GM12878 (cell line): ENCODE results near the gene HOXD10. TPM values are rescaled to one million over a fixed set of nuclear protein-coding genes. Genes with fewer than 3 reads are reported as not detected.

Experiments
- BHLHE40 ChIP-seq, 2 experiments: fragments of 450-650 bp in 1 of 2; IDR thresholded peaks; 2 replicates each; pipeline ENCODE4 v1.6.1; 2011 to 2017; ENCODE audit warnings: low read depth in 2 of 2, borderline replicate concordance in 1 of 2, improper control_type of control experiment in 1 of 2, low read length in 1 of 2, mild to moderate bottlenecking in 1 of 2
- CBFB ChIP-seq: IDR thresholded peaks from 2 replicates; pipeline ENCODE4 v1.6.1; 2016; ENCODE audit warnings: antibody characterized with exemption, low read depth
- ESRRA ChIP-seq: IDR thresholded peaks from 2 replicates; pipeline ENCODE4 v1.6.1; 2012; ENCODE audit warnings: mild to moderate bottlenecking, low read length, improper control_type of control experiment
- HDGF ChIP-seq: fragments of 450-650 bp; IDR thresholded peaks from 2 replicates; pipeline ENCODE4 v1.6.1; 2016; ENCODE audit warnings: antibody characterized with exemption
- MTA2 ChIP-seq: fragments of 450-650 bp; IDR thresholded peaks from 2 replicates; pipeline ENCODE4 v1.6.1; 2016; ENCODE audit warnings: low read depth, mild to moderate bottlenecking, moderate library complexity
- PAX8 ChIP-seq: fragments of 450-650 bp; IDR thresholded peaks from 2 replicates; pipeline ENCODE4 v1.6.1; 2017; ENCODE audit warnings: mild to moderate bottlenecking, moderate library complexity
- SMARCA5 ChIP-seq: fragments of 450-650 bp; IDR thresholded peaks from 2 replicates; pipeline ENCODE4 v1.6.1; 2017; ENCODE audit warnings: mild to moderate bottlenecking
- TCF3 ChIP-seq: IDR thresholded peaks from 2 replicates; pipeline ENCODE4 v1.6.1; 2012; ENCODE audit warnings: low read depth, mild to moderate bottlenecking, low read length, borderline replicate concordance; ENCODE audit not compliant: insufficient read depth
- TCF7 ChIP-seq: IDR thresholded peaks from 2 replicates; pipeline ENCODE4 v1.6.1; 2014; ENCODE audit warnings: antibody characterized with exemption, borderline replicate concordance
- ZBED1 ChIP-seq: IDR thresholded peaks from 2 replicates; pipeline ENCODE4 v1.6.1; 2016; ENCODE audit warnings: borderline replicate concordance
- ZBTB40 ChIP-seq: fragments of 450-650 bp; IDR thresholded peaks from 2 replicates; pipeline ENCODE4 v1.6.1; 2016; ENCODE audit warnings: mild to moderate bottlenecking, moderate library complexity, borderline replicate concordance
- ZNF592 ChIP-seq: fragments of 450-650 bp; IDR thresholded peaks from 2 replicates; pipeline ENCODE4 v1.6.1; 2017; ENCODE audit warnings: mild to moderate bottlenecking, moderate library complexity
- polyA plus RNA-seq, 11 experiments: library from polyadenylated mRNA; depleted of rRNA in 4 of 11; unstranded in 6 of 11; stranded (reverse) in 5 of 11; fragments of >200 nt; fragmentation: Nextera tagmentation in 4 of 11; fragmentation: Illumina TruSeq in 1 of 11; extraction: Ambion mirVana in 4 of 11; extraction: Trizol in 1 of 11; gene quantifications; 1 replicate in 1 of 11; 2 replicates in 10 of 11; pipeline versions ENCODE4 v1.2.1 to v1.2.3, GENCODE V29; 2011 to 2016; ENCODE audit warnings: inconsistent platforms in 2 of 11, missing spikeins in 2 of 11, low read depth in 1 of 11
- total RNA-seq, 4 experiments: library from RNA; depleted of rRNA in 3 of 4; stranded (reverse); fragments of >200 nt in 3 of 4; fragmentation: Illumina TruSeq in 1 of 4; extraction: Trizol in 1 of 4; gene quantifications; 2 replicates each; pipeline versions ENCODE4 v1.2.1 to v1.2.3, GENCODE V29; 2013 to 2021
- TF ChIP-seq, protein P1 (sequence below): IDR thresholded peaks from 2 replicates; pipeline ENCODE4 v1.6.1; 2011; ENCODE audit warnings: low read depth, mild to moderate bottlenecking, low read length, moderate library complexity, borderline replicate concordance; ENCODE audit errors: extremely low read depth
- TF ChIP-seq, protein P2 (sequence below): IDR thresholded peaks from 2 replicates; pipeline ENCODE4 v1.6.1; 2012; ENCODE audit warnings: improper control_type of control experiment, low read depth, low read length; ENCODE audit not compliant: insufficient replicate concordance

HOXD10 gene
- total and polyA plus RNA-seq, 10 of the 15 experiments (the other 5 are each of a cell fraction or from before 2014, with no cell fraction given) = not detected

DNA sequence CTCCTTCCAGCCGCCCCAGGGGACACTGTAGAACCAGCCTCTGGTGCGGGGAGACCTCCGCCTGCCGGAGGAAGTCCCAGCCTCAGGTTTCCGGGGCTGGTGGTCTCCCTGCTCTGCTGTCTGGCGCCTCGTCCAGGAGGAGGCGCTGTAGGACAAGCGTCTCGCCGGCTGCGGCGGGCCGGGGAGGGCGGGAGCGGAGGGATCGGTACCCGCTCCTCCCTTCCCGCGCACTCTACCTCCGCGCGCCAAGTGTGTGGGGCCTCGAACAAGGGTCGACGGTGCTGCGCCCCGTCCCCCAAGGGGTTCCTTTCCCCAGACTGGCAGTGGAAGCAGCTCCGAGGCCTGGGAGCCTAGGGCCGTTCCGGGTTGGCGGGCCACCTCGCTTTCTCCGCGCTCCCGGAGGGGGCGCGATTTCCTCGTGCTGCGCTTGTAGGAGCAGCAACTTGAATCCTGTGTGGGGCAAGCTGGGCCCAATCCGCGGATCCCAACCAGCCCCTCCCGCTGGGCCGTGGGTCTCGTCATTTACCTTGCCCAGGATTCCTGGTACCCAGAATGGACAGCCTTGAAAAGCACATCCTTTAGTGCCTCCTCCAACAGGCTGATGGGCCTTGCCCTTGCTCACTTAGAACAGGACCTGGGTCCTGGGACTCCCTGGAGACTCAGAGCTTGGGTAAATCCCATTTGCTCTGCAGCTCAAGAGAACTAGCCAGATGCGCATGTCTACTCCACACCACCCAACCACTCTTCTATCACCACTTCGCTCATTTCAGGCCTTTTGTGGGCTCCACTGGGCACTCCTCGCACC lies 24.1 kb downstream of the HOXD10 start (continued):
- TF ChIP-seq BHLHE40 (IDR thresholded peaks at IDR 0.05; ENCODE audit: borderline replicate concordance in 1 of 2, low read depth in 2 of 2, low read length in 1 of 2) (peak in 1 of 2 experiments; percentile 28; a peak in 1 of 4 replicates), CBFB (no peak), TCF7 (no peak), PAX8 (no peak), ZBTB40 (no peak), SMARCA5 (peak; percentile 89), TCF3 (no peak), HDGF (no peak), ESRRA (no peak), MTA2 (no peak), ZNF592 (peak; percentile 75), ZBED1 (no peak)
- TF ChIP-seq, protein P1, sequence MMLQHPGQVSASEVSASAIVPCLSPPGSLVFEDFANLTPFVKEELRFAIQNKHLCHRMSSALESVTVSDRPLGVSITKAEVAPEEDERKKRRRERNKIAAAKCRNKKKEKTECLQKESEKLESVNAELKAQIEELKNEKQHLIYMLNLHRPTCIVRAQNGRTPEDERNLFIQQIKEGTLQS = no peak
- TF ChIP-seq, protein P2, sequence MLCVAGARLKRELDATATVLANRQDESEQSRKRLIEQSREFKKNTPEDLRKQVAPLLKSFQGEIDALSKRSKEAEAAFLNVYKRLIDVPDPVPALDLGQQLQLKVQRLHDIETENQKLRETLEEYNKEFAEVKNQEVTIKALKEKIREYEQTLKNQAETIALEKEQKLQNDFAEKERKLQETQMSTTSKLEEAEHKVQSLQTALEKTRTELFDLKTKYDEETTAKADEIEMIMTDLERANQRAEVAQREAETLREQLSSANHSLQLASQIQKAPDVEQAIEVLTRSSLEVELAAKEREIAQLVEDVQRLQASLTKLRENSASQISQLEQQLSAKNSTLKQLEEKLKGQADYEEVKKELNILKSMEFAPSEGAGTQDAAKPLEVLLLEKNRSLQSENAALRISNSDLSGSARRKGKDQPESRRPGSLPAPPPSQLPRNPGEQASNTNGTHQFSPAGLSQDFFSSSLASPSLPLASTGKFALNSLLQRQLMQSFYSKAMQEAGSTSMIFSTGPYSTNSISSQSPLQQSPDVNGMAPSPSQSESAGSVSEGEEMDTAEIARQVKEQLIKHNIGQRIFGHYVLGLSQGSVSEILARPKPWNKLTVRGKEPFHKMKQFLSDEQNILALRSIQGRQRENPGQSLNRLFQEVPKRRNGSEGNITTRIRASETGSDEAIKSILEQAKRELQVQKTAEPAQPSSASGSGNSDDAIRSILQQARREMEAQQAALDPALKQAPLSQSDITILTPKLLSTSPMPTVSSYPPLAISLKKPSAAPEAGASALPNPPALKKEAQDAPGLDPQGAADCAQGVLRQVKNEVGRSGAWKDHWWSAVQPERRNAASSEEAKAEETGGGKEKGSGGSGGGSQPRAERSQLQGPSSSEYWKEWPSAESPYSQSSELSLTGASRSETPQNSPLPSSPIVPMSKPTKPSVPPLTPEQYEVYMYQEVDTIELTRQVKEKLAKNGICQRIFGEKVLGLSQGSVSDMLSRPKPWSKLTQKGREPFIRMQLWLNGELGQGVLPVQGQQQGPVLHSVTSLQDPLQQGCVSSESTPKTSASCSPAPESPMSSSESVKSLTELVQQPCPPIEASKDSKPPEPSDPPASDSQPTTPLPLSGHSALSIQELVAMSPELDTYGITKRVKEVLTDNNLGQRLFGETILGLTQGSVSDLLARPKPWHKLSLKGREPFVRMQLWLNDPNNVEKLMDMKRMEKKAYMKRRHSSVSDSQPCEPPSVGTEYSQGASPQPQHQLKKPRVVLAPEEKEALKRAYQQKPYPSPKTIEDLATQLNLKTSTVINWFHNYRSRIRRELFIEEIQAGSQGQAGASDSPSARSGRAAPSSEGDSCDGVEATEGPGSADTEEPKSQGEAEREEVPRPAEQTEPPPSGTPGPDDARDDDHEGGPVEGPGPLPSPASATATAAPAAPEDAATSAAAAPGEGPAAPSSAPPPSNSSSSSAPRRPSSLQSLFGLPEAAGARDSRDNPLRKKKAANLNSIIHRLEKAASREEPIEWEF = no peak
